Measurements from ENCODE around the gene THOC5.

DNA sequence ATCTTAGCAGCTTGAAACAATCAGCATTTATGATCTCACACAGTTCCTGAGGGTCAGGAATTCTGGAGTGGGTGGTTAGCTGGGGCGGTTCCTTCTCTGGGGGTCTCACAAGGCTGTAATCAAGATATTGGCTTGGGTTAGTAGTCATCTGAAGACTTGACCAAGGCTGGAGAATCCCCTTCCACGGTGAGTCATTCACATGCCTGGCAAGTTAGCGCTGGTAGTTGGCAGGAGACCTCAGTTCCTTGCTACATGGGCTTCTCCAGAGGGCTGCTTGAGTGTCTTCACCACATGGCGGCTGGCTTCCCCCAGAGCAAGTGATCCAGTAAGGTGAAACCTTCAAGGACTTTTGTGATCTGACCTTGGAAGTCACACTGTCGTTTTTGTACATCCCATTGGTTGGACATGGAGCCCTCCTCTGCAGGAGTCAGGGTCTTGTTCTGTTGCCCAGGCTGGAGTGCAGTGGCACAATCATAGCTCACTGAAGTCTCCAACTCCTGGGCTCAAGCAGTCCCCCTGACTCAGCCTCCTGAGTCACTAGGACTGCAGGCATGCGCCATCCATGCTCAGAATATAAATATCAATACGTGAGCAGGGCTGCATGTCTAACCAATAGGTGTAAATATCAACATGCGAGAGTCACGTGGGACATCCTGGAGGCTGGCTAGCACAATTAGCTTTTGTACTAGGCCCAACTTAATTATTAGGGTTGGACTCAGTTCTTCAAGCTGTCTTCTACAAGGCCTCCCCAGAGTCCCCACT is 34.6 kb upstream of the THOC5 start:
- TF ChIP-seq, protein P1, sequence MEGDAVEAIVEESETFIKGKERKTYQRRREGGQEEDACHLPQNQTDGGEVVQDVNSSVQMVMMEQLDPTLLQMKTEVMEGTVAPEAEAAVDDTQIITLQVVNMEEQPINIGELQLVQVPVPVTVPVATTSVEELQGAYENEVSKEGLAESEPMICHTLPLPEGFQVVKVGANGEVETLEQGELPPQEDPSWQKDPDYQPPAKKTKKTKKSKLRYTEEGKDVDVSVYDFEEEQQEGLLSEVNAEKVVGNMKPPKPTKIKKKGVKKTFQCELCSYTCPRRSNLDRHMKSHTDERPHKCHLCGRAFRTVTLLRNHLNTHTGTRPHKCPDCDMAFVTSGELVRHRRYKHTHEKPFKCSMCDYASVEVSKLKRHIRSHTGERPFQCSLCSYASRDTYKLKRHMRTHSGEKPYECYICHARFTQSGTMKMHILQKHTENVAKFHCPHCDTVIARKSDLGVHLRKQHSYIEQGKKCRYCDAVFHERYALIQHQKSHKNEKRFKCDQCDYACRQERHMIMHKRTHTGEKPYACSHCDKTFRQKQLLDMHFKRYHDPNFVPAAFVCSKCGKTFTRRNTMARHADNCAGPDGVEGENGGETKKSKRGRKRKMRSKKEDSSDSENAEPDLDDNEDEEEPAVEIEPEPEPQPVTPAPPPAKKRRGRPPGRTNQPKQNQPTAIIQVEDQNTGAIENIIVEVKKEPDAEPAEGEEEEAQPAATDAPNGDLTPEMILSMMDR (conservative IDR thresholded peaks at IDR 0.05; ENCODE audit: low read length): no peak
- TF ChIP-seq EZH2phosphoT487 (IDR thresholded peaks at IDR 0.05; ENCODE audit: borderline replicate concordance, low read depth, low read length): no peak

All from OCI-LY7 (cell line).